Smooth muscle cell (in vitro differentiated cells): ENCODE data around the gene CDC20B. TPM values are rescaled to one million over a fixed set of nuclear protein-coding genes. Genes with fewer than 3 reads are reported as not detected.
A peak's percentile ranks its signal among the peaks of the same experiment; 100 is the strongest.
"Not testable (repeated sequence)": the region's sequence is repeated elsewhere in the genome, so short reads cannot be mapped to it uniquely, and the experiment has no call there.

Experiments used
- DNase-seq: peaks from one replicate; lab custom pipeline; 2025; ENCODE audit not compliant: unreplicated experiment; lab: John Stamatoyannopoulos, UW
- H2AFZ ChIP-seq: fragments of 200-600 bp; sonication (generic); 2 replicates; pipeline ENCODE4 v1.6.0; 2016; ENCODE audit warnings: antibody characterized with exemption, low read depth, mild to moderate bottlenecking
- H3F3A ChIP-seq: fragments of 200-600 bp; sonication (generic); 2 replicates; pipeline ENCODE4 v1.6.0; 2017; ENCODE audit warnings: antibody characterized with exemption, low read depth
- H3K27ac ChIP-seq: fragments of 200-600 bp; sonication (generic); 2 replicates; pipeline ENCODE4 v1.5.1; 2016; ENCODE audit warnings: low read depth, mild to moderate bottlenecking
- H3K27me3 ChIP-seq: fragments of 200-600 bp; sonication (generic); 2 replicates; pipeline ENCODE4 v1.6.1; 2016; ENCODE audit warnings: low read depth, mild to moderate bottlenecking
- H3K36me3 ChIP-seq: fragments of 200-600 bp; sonication (generic); 2 replicates; pipeline ENCODE4 v1.5.1; 2016; ENCODE audit warnings: low read depth
- H3K4me1 ChIP-seq: fragments of 200-600 bp; sonication (generic); 2 replicates; pipeline ENCODE4 v1.5.1; 2016; ENCODE audit warnings: low read depth
- H3K4me2 ChIP-seq: fragments of 200-600 bp; sonication (generic); 2 replicates; pipeline ENCODE4 v1.6.0; 2016; ENCODE audit warnings: mild to moderate bottlenecking
- H3K4me3 ChIP-seq: fragments of 200-600 bp; sonication (generic); 2 replicates; pipeline ENCODE4 v1.5.1; 2016; ENCODE audit warnings: mild to moderate bottlenecking
- H3K79me2 ChIP-seq: fragments of 200-600 bp; sonication (generic); 2 replicates; pipeline ENCODE4 v1.6.0; 2016; ENCODE audit warnings: low read depth, mild to moderate bottlenecking
- H3K9ac ChIP-seq: fragments of 200-600 bp; sonication (generic); 2 replicates; pipeline ENCODE4 v1.6.0; 2016; ENCODE audit warnings: low read depth
- H3K9me3 ChIP-seq: fragments of 200-600 bp; sonication (generic); replicated peaks from 2 replicates; pipeline ENCODE4 v1.5.1; 2016; ENCODE audit warnings: low read depth
- H4K20me1 ChIP-seq: fragments of 200-600 bp; sonication (generic); 2 replicates; pipeline ENCODE4 v1.6.0; 2016; ENCODE audit warnings: low read depth
- WGBS: methylation state at CpG from one replicate; pipeline ENCODE4 v1.1.7; 2016; ENCODE audit warnings: low lambda C conversion rate; 5-methylcytosine and 5-hydroxymethylcytosine counted together
- polyA plus RNA-seq: library from polyadenylated mRNA; unstranded; fragments of >200 nt; fragmentation: Nextera tagmentation; extraction: Ambion mirVana; gene quantifications from 2 replicates; pipeline ENCODE4 v1.2.1, GENCODE V29; 2016
- total RNA-seq: library from RNA; depleted of rRNA; stranded (reverse); fragments of >200 nt; gene quantifications from 2 replicates; pipeline ENCODE4 v1.2.3, GENCODE V29; 2014
- TF ChIP-seq, protein P1 (sequence below): fragments of 200-600 bp; sonication (generic); IDR thresholded peaks from 2 replicates; pipeline ENCODE4 v1.5.1; 2017; ENCODE audit warnings: borderline replicate concordance, mild to moderate bottlenecking, antibody characterized with exemption; ENCODE audit not compliant: insufficient read depth, poor library complexity, severe bottlenecking

Gene CDC20B
- total and polyA plus RNA-seq, 2 experiments from 2014 or later, result not detected

DNA sequence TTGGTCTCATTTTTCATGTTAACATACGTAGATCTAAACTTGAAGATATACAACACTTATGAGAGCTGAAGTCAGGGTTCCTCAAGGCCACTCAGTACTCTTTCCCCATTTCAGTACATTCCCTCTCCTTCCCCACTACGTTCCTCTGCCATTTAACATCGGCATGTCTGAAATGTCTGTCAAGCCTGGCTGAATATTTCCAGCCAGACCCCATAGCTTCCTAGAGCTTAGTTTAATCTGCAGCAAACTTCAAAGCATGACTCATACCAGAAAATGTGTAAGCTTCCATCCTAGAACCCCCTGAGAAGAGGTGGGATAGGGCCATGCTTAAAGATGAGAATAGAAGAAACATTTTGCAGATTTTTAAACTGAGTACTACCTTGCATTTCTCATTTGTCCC lies 64.3 kb downstream of the CDC20B start:
- H3K4me1 ChIP-seq, result no peaks in the 10 kb centered on the region
- no peak overlapping the region for H3K4me3 ChIP-seq
- no peaks in the 10 kb centered on the region for H3K79me2 ChIP-seq
- TF ChIP-seq, protein P1, sequence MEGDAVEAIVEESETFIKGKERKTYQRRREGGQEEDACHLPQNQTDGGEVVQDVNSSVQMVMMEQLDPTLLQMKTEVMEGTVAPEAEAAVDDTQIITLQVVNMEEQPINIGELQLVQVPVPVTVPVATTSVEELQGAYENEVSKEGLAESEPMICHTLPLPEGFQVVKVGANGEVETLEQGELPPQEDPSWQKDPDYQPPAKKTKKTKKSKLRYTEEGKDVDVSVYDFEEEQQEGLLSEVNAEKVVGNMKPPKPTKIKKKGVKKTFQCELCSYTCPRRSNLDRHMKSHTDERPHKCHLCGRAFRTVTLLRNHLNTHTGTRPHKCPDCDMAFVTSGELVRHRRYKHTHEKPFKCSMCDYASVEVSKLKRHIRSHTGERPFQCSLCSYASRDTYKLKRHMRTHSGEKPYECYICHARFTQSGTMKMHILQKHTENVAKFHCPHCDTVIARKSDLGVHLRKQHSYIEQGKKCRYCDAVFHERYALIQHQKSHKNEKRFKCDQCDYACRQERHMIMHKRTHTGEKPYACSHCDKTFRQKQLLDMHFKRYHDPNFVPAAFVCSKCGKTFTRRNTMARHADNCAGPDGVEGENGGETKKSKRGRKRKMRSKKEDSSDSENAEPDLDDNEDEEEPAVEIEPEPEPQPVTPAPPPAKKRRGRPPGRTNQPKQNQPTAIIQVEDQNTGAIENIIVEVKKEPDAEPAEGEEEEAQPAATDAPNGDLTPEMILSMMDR, result no peak
- no peaks in the 10 kb centered on the region for H3K36me3 ChIP-seq
- no peaks in the 10 kb centered on the region for H3F3A ChIP-seq
- no peak overlapping the region for H2AFZ ChIP-seq
- no peaks in the 10 kb centered on the region for H4K20me1 ChIP-seq
- H3K27ac ChIP-seq, result no peak overlapping the region
- H3K4me2 ChIP-seq, result peak overlapping the region; percentile 49
- 38% methylated on average over 3 of the region's 3 CpGs for WGBS
- no peak overlapping the region for H3K9ac ChIP-seq
- no peak for DNase-seq
- H3K27me3 ChIP-seq, result no peaks in the 10 kb centered on the region
- H3K9me3 ChIP-seq, result no peaks in the 10 kb centered on the region

DNA sequence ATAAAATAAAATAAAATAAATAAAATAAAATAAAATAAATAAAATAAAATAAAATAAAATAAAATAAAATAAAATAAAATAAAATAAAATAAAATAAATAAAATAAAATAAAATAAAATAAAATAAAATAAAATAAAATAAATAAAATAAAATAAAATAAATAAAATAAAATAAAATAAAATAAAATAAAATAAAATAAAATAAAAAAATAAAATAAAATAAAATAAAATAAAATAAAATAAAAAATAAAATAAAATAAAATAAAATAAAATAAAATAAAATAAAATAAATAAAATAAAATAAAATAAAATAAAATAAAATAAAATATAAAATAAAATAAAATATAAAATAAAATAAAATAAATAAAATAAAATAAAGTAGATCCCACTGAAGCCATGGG lies 67.0 kb downstream of the CDC20B start:
- not testable (repeated sequence) for H4K20me1 ChIP-seq, DNase-seq, H2AFZ ChIP-seq, H3K27ac ChIP-seq, H3K4me1 ChIP-seq, H3K9ac ChIP-seq, H3K4me3 ChIP-seq, H3F3A ChIP-seq, H3K4me2 ChIP-seq, H3K9me3 ChIP-seq, H3K36me3 ChIP-seq, H3K27me3 ChIP-seq, H3K79me2 ChIP-seq

DNA sequence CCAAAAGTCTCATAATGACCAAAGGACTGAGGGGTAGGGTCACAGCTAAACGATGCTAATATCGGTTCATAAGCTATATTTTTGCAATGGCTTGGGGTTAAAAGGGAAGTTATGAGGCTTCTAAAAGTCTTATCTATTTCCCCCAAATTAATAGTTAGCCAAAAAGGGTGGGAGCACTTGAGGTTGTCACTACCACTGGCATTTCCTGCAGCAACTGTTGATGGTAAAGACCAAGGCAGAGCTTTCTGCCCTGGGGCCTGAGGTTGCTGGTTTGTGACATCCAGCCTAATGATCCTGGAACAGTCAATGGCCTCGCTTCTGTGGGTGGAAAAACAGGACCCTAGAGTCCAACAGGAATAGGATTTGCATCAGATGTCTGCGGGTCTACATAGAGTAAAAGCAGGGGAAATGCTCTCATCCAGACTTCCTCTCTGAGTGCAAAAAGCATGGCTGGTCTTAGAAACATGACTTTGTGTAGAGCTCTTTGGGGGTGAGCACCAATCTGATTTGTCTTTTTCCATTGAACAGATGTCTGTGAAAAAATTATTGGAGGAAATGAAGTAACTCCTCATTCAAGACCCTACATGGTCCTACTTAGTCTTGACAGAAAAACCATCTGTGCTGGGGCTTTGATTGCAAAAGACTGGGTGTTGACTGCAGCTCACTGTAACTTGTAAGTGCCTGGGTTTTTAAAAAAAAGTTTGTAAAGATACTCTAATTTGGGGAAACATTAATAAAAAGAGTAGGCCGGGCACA lies 67.9 kb downstream of the CDC20B start:
- no peaks in the 10 kb centered on the region for H3K36me3 ChIP-seq

DNA sequence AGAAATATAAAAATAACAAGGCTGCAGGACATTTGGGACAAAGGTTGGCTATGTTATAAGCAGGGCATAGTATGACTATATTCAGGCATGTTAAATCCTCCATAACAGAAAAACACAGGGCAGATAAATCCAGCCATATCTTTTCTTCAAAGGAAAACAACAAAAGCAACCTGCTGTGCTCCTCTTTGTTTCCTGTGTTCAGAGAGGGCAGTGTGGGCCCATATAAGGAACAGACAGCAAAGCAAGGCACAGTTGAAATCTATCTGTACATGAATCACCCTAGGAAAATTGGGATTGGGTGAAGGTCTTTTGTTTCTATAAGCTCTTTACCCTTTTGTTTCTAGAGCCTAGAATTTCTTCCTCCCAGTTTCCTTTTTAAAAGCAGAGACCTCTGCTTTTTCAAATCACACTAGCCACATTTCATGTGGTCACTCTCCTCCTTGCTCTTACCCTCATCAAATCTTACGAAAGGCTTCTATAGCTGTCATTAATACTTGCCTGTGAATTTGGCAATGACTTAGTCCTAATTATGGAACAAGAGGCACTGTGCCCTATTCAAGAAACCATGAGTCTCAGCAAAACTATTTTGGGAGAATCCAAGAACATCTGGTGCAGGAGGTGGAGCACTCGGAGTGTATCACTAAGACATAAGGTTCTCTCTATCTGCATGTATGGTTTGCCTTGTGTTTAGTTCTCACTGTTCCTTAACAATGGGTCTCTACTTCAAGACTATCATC lies 68.8 kb downstream of the CDC20B start:
- no peak overlapping the region for H3K9ac ChIP-seq
- H3K4me2 ChIP-seq, result no peak overlapping the region
- no peak overlapping the region for H2AFZ ChIP-seq
- no peak for DNase-seq
- no peaks in the 10 kb centered on the region for H3K79me2 ChIP-seq
- H3K4me1 ChIP-seq, result no peaks in the 10 kb centered on the region
- H3K27me3 ChIP-seq, result no peaks in the 10 kb centered on the region
- H3K4me3 ChIP-seq, result no peak overlapping the region
- TF ChIP-seq, protein P1, result no peak
- no peaks in the 10 kb centered on the region for H3K9me3 ChIP-seq
- no peaks in the 10 kb centered on the region for H3K36me3 ChIP-seq
- H3K27ac ChIP-seq, result no peak overlapping the region
- WGBS, result 92% methylated on average over 2 of the region's 2 CpGs
- H3F3A ChIP-seq, result no peaks in the 10 kb centered on the region
- no peaks in the 10 kb centered on the region for H4K20me1 ChIP-seq

More for the DNA sequence above, 67.9 kb downstream of the CDC20B start:
- 92% methylated on average over 5 of the region's 5 CpGs for WGBS
- Histone ChIP-seq H3F3A (no peaks in the 10 kb centered on the region), H4K20me1 (no peaks in the 10 kb centered on the region), H3K27ac (no peak overlapping the region), H3K9ac (no peak overlapping the region), H3K4me3 (no peak overlapping the region), H3K27me3 (no peaks in the 10 kb centered on the region), H3K9me3 (no peaks in the 10 kb centered on the region), H3K4me1 (no peaks in the 10 kb centered on the region), H3K4me2 (no peak overlapping the region), H3K79me2 (no peaks in the 10 kb centered on the region), H2AFZ (no peak overlapping the region)
- TF ChIP-seq, protein P1, result no peak
- DNase-seq, result no peak
